K562 (cell line): ENCODE data around the gene ZKSCAN7. TPM values are rescaled to one million over a fixed set of nuclear protein-coding genes. Genes with fewer than 3 reads are reported as not detected.

Experiments
- ARNT ChIP-seq, 2 experiments: fragments of 450-650 bp; IDR thresholded peaks; 2 replicates each; pipeline ENCODE4 v1.6.1; 2016; ENCODE audit warnings: mild to moderate bottlenecking in 1 of 2
- CBX3 ChIP-seq, 2 experiments: IDR thresholded peaks; 1 replicate in 1 of 2; 2 replicates in 1 of 2; pipeline ENCODE4 v1.6.1; 2012; ENCODE audit warnings: inconsistent platforms in 2 of 2, low read length in 2 of 2, borderline replicate concordance in 1 of 2, control low read depth in 1 of 2
- CEBPB ChIP-seq: fragments of 450-650 bp; IDR thresholded peaks from 2 replicates; pipeline ENCODE4 v1.6.1; 2016; ENCODE audit warnings: missing genetic modification characterization, missing compliant biosample characterization
- DNMT1 ChIP-seq: fragments of 450-650 bp; IDR thresholded peaks from 2 replicates; pipeline ENCODE4 v1.6.1; 2016; ENCODE audit warnings: antibody characterized with exemption, mild to moderate bottlenecking
- FUS ChIP-seq: fragments of 200-400 bp; formaldehyde crosslinking; optimal IDR thresholded peaks from 2 replicates; pipeline ENCODE3; 2017; ENCODE audit warnings: low read depth, low read length
- HDAC3 ChIP-seq: fragments of 450-650 bp; IDR thresholded peaks from 2 replicates; pipeline ENCODE4 v1.6.1; 2018; ENCODE audit warnings: borderline replicate concordance, mild to moderate bottlenecking, moderate library complexity; ENCODE audit not compliant: partially characterized antibody
- HDAC6 ChIP-seq: IDR thresholded peaks from 2 replicates; pipeline ENCODE4 v1.6.1; 2012; ENCODE audit warnings: low read depth, mild to moderate bottlenecking, control low read depth, inconsistent platforms, low read length, moderate library complexity
- HNRNPK ChIP-seq: fragments of 200-400 bp; formaldehyde crosslinking; IDR thresholded peaks from one replicate; pipeline ENCODE4 v1.6.1; 2018; ENCODE audit warnings: mild to moderate bottlenecking, low read depth, low read length; ENCODE audit not compliant: poor library complexity, severe bottlenecking
- MIER1 ChIP-seq: fragments of 450-650 bp; IDR thresholded peaks from 2 replicates; pipeline ENCODE4 v1.6.1; 2016; ENCODE audit warnings: antibody characterized with exemption, mild to moderate bottlenecking, low read depth
- MYC ChIP-seq, 2 experiments: fragments of 250-450 bp in 1 of 2; sonication (Bioruptor Pico) in 1 of 2; IDR thresholded peaks; 2 replicates each; pipeline versions ENCODE4 v1.5.1 to v1.6.1; 2012 to 2021; ENCODE audit warnings: low read depth in 2 of 2, borderline replicate concordance in 1 of 2, improper control_type of control experiment in 1 of 2, low read length in 1 of 2, mild to moderate bottlenecking in 1 of 2, moderate library complexity in 1 of 2
- PCBP2 ChIP-seq: fragments of 200-400 bp; formaldehyde crosslinking; IDR thresholded peaks from 2 replicates; pipeline ENCODE4 v1.6.1; 2018; ENCODE audit warnings: low read length, low read depth, mild to moderate bottlenecking, moderate library complexity; ENCODE audit not compliant: poor library complexity, severe bottlenecking
- SMAD4 ChIP-seq: fragments of 250-450 bp; sonication (Bioruptor Pico); conservative IDR thresholded peaks from 2 replicates; pipeline ENCODE4 v1.8.0; 2021; ENCODE audit warnings: inconsistent platforms, mild to moderate bottlenecking, moderate library complexity
- polyA plus RNA-seq, 8 experiments: library from polyadenylated mRNA; depleted of rRNA in 4 of 8; stranded (reverse) in 5 of 8; unstranded in 3 of 8; fragments of >200 nt; fragmentation: Nextera tagmentation in 2 of 8; fragmentation: Illumina TruSeq in 1 of 8; extraction: Ambion mirVana in 2 of 8; extraction: Trizol in 1 of 8; gene quantifications; 2 replicates each; pipeline versions ENCODE4 v1.2.1 to v1.2.3, GENCODE V29; 2011 to 2014; ENCODE audit warnings: inconsistent platforms in 1 of 8, missing spikeins in 1 of 8
- total RNA-seq, 7 experiments: library from RNA; depleted of rRNA in 6 of 7; stranded (reverse); fragments of >200 nt in 6 of 7; fragmentation: Illumina TruSeq in 2 of 7; extraction: Trizol in 2 of 7; gene quantifications; 2 replicates each; pipeline versions ENCODE4 v1.2.1 to v1.2.3, GENCODE V29; 2011 to 2021; ENCODE audit warnings: low replicate concordance in 1 of 7
- TF ChIP-seq, protein P1 (sequence below): fragments of 200-800 bp; sonication (Bioruptor generic); IDR thresholded peaks from 2 replicates; pipeline ENCODE4 v1.6.1; 2017; ENCODE audit warnings: missing genetic modification characterization, missing compliant biosample characterization
- TF ChIP-seq, protein P2 (sequence below): fragments of 250-450 bp; sonication (Bioruptor Pico); IDR thresholded peaks from 2 replicates; pipeline ENCODE4 v1.4.0; 2020; ENCODE audit warnings: mild to moderate bottlenecking, moderate library complexity, borderline replicate concordance
- TF ChIP-seq, protein P3 (sequence below): fragments of 250-450 bp; sonication (Bioruptor Pico); IDR thresholded peaks from 2 replicates; pipeline ENCODE4 v1.6.1; 2021; ENCODE audit warnings: mild to moderate bottlenecking
- TF ChIP-seq, protein P4 (sequence below), 2 experiments: IDR thresholded peaks in 1 of 2; conservative IDR thresholded peaks in 1 of 2; 2 replicates each; pipeline ENCODE4 v1.6.1; 2016; ENCODE audit warnings: low read depth in 2 of 2, mild to moderate bottlenecking in 1 of 2, missing compliant biosample characterization in 1 of 2, missing genetic modification characterization in 1 of 2, moderate library complexity in 1 of 2
- TF ChIP-seq, protein P5 (sequence below), 2 experiments: fragments of 450-650 bp; IDR thresholded peaks; 2 replicates each; pipeline ENCODE4 v1.6.1; 2016

ZKSCAN7 gene
- total and polyA plus RNA-seq, 9 of the 15 experiments (the other 6 are each of a cell fraction or from before 2014, with no cell fraction given), result not detected

DNA sequence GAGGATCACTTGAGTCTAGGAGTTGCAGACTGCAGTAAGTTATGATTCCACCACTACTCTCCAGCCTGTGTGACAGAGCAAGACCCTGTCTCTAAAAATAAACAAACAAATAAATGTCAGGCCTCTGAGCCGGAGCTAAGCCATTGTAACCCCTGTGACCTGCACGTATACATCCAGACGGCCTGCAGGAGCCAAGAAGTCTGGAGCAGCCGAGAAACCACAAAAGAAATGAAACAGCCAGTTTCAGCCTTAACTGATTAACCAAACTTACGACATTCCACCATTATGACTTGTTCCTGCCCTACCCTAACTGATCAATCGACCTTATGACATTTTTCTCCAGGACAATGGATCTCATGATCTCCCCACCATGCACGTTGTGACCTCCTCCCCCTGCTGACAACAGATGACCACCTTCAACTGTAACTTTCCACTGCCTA, 32.5 kb upstream of the ZKSCAN7 start (continued):
- TF ChIP-seq, protein P1, sequence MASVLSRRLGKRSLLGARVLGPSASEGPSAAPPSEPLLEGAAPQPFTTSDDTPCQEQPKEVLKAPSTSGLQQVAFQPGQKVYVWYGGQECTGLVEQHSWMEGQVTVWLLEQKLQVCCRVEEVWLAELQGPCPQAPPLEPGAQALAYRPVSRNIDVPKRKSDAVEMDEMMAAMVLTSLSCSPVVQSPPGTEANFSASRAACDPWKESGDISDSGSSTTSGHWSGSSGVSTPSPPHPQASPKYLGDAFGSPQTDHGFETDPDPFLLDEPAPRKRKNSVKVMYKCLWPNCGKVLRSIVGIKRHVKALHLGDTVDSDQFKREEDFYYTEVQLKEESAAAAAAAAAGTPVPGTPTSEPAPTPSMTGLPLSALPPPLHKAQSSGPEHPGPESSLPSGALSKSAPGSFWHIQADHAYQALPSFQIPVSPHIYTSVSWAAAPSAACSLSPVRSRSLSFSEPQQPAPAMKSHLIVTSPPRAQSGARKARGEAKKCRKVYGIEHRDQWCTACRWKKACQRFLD, result no peak
- TF ChIP-seq SMAD4 (CRISPR knock-in tag) (peak; percentile 49; the same call in 1 of the 2 replicates), ARNT (IDR thresholded peaks at IDR 0.05) (peak; percentile 97 to 98), MIER1 (no peak), CBX3 (IDR thresholded peaks at IDR 0.05; ENCODE audit: borderline replicate concordance in 1 of 2, low read length in 2 of 2) (peak in 1 of 2 experiments; percentile 80; a peak in 1 of 3 replicates), HNRNPK (no peak), HDAC6 (no peak), PCBP2 (no peak), CEBPB (tag) (peak; percentile 40; the same call in 1 of the 2 replicates), MYC (IDR thresholded peaks at IDR 0.05; ENCODE audit: low read depth, low read length) (no peak), MYC (CRISPR knock-in tag; IDR thresholded peaks at IDR 0.05; ENCODE audit: borderline replicate concordance, low read depth) (no peak), DNMT1 (no peak), HDAC3 (no peak), FUS (no peak)
- TF ChIP-seq, protein P2, sequence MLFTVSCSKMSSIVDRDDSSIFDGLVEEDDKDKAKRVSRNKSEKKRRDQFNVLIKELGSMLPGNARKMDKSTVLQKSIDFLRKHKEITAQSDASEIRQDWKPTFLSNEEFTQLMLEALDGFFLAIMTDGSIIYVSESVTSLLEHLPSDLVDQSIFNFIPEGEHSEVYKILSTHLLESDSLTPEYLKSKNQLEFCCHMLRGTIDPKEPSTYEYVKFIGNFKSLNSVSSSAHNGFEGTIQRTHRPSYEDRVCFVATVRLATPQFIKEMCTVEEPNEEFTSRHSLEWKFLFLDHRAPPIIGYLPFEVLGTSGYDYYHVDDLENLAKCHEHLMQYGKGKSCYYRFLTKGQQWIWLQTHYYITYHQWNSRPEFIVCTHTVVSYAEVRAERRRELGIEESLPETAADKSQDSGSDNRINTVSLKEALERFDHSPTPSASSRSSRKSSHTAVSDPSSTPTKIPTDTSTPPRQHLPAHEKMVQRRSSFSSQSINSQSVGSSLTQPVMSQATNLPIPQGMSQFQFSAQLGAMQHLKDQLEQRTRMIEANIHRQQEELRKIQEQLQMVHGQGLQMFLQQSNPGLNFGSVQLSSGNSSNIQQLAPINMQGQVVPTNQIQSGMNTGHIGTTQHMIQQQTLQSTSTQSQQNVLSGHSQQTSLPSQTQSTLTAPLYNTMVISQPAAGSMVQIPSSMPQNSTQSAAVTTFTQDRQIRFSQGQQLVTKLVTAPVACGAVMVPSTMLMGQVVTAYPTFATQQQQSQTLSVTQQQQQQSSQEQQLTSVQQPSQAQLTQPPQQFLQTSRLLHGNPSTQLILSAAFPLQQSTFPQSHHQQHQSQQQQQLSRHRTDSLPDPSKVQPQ, result no peak
- TF ChIP-seq, protein P3, sequence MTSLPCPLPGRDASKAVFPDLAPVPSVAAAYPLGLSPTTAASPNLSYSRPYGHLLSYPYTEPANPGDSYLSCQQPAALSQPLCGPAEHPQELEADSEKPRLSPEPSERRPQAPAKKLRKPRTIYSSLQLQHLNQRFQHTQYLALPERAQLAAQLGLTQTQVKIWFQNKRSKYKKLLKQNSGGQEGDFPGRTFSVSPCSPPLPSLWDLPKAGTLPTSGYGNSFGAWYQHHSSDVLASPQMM (CRISPR knock-in tag), result no peak
- TF ChIP-seq, protein P4, sequence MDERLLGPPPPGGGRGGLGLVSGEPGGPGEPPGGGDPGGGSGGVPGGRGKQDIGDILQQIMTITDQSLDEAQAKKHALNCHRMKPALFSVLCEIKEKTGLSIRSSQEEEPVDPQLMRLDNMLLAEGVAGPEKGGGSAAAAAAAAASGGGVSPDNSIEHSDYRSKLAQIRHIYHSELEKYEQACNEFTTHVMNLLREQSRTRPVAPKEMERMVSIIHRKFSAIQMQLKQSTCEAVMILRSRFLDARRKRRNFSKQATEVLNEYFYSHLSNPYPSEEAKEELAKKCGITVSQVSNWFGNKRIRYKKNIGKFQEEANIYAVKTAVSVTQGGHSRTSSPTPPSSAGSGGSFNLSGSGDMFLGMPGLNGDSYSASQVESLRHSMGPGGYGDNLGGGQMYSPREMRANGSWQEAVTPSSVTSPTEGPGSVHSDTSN (CRISPR knock-in tag; IDR thresholded peaks at IDR 0.05; ENCODE audit: low read depth), result no peak
- TF ChIP-seq, protein P4 (tag; conservative IDR thresholded peaks at IDR 0.05; ENCODE audit: low read depth), result no peak
- TF ChIP-seq, protein P5, sequence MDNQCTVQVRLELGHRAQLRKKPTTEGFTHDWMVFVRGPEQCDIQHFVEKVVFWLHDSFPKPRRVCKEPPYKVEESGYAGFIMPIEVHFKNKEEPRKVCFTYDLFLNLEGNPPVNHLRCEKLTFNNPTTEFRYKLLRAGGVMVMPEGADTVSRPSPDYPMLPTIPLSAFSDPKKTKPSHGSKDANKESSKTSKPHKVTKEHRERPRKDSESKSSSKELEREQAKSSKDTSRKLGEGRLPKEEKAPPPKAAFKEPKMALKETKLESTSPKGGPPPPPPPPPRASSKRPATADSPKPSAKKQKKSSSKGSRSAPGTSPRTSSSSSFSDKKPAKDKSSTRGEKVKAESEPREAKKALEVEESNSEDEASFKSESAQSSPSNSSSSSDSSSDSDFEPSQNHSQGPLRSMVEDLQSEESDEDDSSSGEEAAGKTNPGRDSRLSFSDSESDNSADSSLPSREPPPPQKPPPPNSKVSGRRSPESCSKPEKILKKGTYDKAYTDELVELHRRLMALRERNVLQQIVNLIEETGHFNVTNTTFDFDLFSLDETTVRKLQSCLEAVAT (IDR thresholded peaks at IDR 0.05), result 0 out of 4 replicates have a peak, but pooled peaks of 1 of the 2 experiments have one; percentile 36
